NCI-H1930 (cell line): ENCODE results near the gene KRT23.
"Not testable (repeated sequence)": the region's sequence is repeated elsewhere in the genome, so short reads cannot be mapped to it uniquely, and the experiment has no call there.

Source experiments
- DNase-seq, 2 experiments: peaks; one replicate each; lab custom pipeline; 2025; lab: John Stamatoyannopoulos, UW

Gene KRT23

GRCh38 chr17:40950176-40950575, 12.7 kb upstream of the KRT23 start:
- no peak for DNase-seq

DNA sequence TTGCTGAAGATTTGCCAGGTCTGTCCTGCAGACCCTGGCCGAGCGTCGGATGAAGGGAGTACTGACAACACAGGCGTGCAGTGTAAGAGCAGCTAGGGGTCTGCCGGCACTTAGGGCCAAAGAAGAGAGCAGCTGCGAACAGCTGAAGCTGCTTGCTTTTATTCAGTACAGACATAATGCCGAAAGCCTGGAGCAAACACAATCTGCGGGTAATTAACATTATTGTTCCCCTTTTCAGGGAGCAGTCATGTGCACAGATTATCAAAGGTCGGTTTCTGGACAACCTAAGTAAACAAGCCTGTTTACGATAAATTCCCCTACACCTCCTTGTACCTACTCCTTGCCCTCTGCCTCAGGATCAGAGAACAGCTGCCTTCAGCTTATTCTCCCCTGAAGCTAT, 12.0 kb upstream of the KRT23 start:
- peak in 1 of 2 experiments; percentile 44 for DNase-seq

GRCh38 chr17:40947929-40948328, 10.5 kb upstream of the KRT23 start:
- DNase-seq = no peak

DNA sequence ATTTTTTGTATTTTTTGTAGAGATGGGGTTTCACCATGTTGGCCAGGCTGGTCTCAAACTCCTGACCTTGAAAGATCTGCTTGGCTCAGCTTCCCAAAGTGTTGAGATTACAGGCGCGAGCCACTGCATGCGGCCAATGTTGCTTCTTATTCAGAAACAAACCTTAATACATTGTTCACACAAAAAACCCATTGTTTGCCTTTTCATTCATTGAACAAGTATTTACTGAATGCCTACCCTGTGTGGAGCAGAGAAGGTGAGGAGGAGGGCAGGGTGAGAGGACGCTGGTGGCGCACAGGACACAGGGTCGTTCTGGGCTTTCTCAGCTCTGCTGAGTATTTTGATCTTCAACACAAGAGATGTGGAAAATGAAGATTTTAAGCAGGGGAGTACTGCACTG, 8.0 kb upstream of the KRT23 start:
- no peak for DNase-seq

- DNase-seq = no peak
Measured at GRCh38 chr17:40944531-40944930, 7.1 kb upstream of the KRT23 start.

DNA sequence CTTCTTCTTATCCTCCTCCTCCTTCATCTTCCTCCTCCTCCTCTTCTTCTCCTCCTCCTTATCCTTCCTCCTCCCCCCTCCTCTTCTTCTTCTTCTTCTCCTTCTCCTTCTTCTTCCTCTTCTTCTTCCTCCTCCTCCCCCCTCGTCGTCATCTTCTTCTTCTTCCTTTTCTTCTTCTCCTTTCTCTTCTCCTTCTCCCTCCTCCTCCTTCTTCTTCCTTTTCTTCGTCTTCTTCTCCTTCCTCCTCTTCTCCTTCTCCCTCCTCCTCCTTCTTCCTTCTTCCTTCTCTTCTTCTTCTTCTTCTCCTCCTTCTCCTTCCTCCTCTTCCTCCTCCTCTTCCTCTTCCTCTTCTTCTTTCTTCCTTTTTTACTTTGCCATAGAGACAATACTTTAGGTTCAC, 5.1 kb upstream of the KRT23 start:
- DNase-seq = no peak

DNA sequence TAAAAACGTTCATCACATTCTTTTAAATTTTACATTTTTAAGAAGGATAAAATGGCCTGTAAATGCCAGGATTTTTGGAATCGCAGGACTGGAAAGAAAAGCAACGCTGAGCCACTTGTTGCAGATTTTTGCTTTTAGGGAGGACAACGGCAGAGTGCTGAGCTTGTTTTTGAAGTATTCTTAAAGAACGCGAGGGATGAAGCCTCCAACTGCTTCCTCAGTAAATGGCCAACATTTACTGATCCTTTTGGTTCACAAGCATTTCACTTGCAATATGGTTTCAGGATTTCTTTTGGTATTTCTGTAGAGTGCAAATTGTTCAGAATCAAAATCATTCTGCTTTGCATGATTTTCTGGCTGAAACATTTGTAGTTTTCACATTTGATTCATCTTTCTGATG, 2.8 kb upstream of the KRT23 start:
- DNase-seq = no peak

DNA sequence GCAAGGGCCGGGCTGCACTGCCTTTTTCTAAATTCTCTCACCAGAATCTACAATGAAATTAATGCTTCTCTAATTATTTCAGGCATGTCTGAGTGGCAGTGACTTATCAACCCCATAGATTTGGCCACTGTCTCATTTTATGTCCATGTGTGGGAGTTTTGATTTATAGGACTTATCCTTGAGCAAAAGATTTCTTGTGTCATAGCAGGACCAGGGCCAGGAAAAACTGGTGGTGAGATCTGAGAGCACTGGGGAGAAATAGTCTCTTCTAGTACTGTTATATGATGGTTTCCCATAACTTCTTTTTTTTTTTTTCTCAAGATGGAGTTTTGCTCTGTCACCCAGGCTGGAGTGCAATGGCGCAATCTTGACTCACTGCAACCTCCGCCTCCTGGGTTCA, 1.5 kb upstream of the KRT23 start:
- no peak for DNase-seq

GRCh38 chr17:40936976-40937375, 470 bp downstream of the KRT23 start:
- DNase-seq = no peak

GRCh38 chr17:40936437-40936971, 942 bp downstream of the KRT23 start:
- no peak for DNase-seq

GRCh38 chr17:40935624-40936023, 1.8 kb downstream of the KRT23 start:
- no peak for DNase-seq

DNA sequence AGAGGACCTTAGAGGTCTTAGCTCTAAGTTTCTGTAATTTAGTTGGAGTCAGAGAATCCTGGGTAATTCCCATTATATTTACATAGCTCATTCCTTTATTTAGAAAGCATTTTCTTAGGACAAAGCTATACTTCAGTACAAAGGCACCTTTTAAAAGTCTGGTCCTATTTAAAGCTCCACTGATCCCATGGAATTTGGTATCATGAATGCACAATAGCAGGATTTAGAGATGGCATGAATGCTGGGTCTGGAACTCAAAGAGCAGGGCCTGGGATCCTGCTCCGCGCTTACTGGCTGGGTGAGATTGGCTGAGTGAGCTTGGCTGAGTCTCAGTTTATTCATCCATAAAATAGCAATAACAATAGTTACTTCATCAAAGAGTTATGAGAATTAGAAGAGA, 4.8 kb downstream of the KRT23 start:
- no peak for DNase-seq

DNA sequence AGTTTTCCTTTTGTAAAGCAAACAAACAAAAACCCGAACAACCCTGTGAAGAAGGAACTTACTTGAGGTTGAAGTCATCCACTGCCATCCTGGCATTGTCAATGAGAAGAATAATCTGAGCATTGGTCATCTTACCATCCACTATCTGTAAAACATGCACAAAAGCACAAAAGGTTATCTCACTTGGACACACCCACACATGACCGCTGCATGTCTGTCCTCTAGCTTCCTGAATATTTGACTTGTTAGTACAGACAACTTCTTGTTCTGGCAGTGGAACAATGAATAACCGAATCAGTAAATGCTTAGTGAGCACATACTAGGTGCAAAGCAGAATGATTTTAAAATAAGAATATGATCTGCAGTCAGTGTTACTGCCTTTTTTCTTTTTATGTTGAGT, 6.1 kb downstream of the KRT23 start:
- DNase-seq = no peak

DNA sequence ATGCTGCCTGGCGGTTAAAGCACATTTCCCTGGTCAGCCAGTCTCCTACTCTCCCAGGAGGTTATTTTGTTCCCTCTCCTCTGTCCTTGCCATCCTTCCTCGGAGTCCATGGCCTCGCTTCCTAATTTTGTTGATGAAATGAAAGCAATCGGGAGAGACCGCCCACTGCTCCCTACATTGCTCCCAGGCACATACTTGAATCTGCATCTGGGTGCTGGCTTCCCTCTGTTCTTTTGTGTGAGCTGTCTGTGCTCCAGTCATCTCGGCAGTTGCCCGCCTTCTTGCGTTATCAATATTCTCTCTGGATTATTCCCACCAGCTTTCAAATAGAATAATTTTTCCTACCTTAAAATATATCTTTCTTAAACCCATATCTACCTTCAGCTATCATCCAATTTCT, 11.1 kb downstream of the KRT23 start:
- no peak for DNase-seq

GRCh38 chr17:40922239-40922638, 15.2 kb downstream of the KRT23 start:
- no peak for DNase-seq

DNA sequence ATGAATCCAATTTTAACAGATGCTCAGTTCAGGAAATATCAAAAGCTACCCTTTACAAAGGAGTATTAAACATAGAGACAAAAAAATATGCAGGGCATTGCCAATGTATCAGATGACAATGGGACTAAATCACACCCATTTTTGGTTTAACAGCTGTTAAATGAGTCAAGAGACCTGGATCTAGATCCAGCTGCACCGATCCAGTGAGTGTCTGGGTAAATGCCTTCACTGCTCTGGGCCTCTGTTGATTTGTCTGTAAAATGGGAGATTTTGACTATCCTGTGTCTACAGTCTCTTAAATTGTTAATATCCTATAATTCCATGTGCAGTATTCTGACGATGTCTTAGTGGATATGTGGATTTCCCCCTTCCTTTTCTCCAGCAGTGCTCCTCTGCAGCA, 16.4 kb downstream of the KRT23 start:
- no peak for DNase-seq

DNA sequence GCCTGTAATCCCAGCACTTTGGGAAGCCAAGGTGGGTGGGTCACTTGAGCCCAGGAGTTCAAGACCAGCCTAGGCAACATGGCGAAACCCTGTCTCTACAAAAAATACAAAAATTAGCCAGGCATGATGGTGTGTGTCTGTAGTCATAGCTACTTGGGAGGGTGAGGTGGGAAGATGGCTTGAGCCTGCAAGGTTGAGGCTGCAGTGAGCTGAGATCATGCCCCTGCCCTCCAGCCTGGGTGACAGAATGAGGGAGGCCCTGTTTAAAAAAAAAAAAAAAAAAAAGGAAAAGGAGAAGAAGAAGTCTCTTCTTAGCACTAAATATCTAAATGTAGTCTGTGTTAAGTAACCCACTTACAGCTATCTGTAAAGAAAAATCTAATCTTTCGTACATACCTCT, 20.3 kb downstream of the KRT23 start:
- not testable (repeated sequence) for DNase-seq

- no peak for DNase-seq
Measured at GRCh38 chr17:40916366-40916765, 21.1 kb downstream of the KRT23 start.

DNA sequence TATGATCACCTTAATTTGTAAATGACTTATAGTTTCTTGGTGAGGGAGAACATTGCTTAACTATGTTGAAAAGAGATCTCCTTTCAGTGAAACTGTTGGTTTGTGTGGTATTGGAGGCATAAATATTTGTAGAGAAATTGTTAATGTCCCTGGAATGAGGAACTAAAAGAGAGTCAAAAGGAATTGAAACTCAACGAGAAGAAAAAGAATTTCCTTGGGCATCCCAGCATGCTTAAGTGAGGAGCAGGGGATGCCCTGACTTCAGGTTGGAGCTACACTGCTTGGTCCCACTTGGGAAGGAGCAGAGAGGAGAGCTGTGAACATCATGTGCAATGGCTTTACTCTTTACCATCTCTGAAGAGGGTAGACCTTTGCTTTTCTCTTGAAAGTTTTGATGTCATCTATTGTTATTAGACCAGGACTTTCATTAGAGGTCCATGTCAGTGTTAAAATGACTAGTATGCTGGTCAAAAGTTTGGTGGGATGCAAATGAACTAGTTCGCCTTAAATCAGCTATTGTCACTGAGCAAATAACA, 21.7 kb downstream of the KRT23 start:
- DNase-seq = no peak

- no peak for DNase-seq
Measured at GRCh38 chr17:40915199-40915661, 22.2 kb downstream of the KRT23 start.

DNA sequence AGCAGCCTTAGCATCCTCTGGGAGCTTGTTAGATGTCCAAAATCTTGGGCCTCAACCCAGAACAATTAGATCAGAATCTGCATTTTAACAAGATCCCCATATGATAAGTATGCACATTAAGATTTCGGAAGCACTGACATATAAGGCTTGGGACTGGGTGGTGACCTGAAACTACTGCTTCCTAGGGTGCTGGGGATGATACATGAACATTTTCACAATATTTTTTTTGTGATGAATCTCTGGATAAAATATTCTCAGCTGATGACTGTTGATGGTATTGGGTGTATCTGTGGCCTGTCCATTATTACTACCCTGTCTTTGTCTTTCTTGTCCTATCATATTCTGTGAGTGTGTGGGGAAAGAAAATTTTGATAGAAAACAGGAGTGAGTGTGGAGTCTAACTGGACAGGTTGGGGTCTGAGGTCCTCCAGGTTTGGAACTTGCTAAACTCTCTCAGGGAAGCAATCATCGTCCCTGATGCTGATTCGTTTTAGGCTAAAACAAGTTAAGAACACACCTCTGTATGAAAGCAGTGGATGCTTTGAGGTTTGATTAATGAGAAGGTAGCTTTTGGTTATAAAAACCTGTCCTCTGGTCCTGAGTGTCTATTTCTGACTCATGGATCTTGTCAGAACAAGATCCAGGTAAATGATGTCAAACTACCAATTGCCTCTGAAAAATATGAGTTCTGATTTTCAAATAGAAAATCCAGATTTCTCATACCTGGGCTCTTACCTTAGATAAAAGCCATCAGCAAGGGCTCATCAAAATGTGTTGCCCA, 23.2 kb downstream of the KRT23 start:
- no peak for DNase-seq

- DNase-seq = no peak
Measured at GRCh38 chr17:40912486-40913210, 24.8 kb downstream of the KRT23 start.

DNA sequence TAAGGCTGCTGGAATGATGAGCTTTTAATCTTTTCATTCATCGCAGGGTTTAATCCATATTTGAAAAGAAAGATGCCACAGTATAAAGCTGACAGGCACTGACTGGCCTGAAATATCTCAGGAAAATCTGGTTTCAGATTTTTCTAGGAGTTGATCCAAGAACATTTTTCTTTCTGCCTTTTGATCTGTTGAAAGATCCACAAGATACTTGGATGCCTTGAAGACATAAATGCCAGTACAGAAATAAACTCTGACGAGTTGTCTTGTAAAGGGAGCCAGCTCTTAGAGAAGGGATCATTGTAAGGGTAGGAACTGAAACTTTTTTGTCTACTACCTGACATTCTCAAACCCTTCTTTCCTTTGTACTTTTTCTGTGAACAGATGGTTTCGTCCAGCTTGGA, 27.0 kb downstream of the KRT23 start:
- no peak for DNase-seq
